ENCODE data around the gene CAMK2D. TPM values are rescaled to one million over a fixed set of nuclear protein-coding genes. Genes with fewer than 3 reads are reported as not detected.

The CAMK2D gene
- total and polyA plus RNA-seq, 4 experiments from 2014 or later = 15.5 to 36.4 (median 24.0) TPM

GRCh38 chr4:113645288-113645687 lies 116.2 kb downstream of the CAMK2D start:
- intact Hi-C loops (cut with micrococcal nuclease) = no loop called here
- H3K27ac Mint-ChIP-seq = no peak overlapping the region

DNA sequence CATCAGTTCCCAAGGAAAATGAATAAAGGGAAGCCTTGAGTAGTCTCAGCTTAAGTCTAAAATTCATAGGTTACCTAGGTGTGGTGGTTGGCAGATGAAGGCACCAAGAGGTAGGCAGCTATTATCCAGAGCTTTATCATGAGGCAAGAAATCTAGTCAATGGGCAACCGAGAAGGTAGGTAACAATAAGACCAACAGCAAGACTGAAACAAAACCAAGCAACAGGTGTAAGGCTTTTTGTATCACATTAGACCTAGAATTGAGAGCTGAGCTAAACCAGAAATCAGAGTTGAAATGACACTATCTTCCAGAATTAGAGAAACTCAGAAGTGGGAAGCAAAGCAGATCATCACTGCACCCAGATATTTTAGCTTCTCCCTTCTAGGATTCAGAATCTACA lies 117.1 kb downstream of the CAMK2D start:
- ChIA-PET POLR2A (ENCODE audit: partially characterized antibody) (no interaction called here), CTCF (ENCODE audit: partially characterized antibody) (interaction anchor here (1.1 kb wide), 1 partner anchor 8 kb away, joined by 4 read pairs; no protein-coding TSS in a partner anchor)
- Histone ChIP-seq H3K4me1 (ENCODE audit: insufficient read depth, low read length) (peaks cover 7% of the 10 kb centered on the region), H3K9me3 (ENCODE audit: control insufficient read depth in 1 of 2, low read length in 2 of 2) (no peaks in the 10 kb centered on the region), H3K27ac (ENCODE audit: low read depth, low read length) (no peak overlapping the region), H3K27me3 (ENCODE audit: insufficient read depth, low read length) (no peaks in the 10 kb centered on the region), H3K36me3 (ENCODE audit: insufficient read depth, low read length) (no peaks in the 10 kb centered on the region), H3K4me3 (ENCODE audit: low read length in 2 of 2) (no peak overlapping the region)
- peaks cover 6 to 24% of the 10 kb centered on the region in 2 donors for H3K36me3 Mint-ChIP-seq
- intact Hi-C loops (cut with micrococcal nuclease) = no loop called here
- DNase-seq = no peak
- H3K4me3 Mint-ChIP-seq = no peak overlapping the region
- peaks cover 21 to 50% (median 33%) of the 10 kb centered on the region in 4 donors for H3K4me1 Mint-ChIP-seq
- no peaks in the 10 kb centered on the region for H3K27me3 Mint-ChIP-seq
- peak overlapping the region in 2 of 7 donors; percentile 0 to 8 for H3K27ac Mint-ChIP-seq
- no peaks in the 10 kb centered on the region for H3K9me3 Mint-ChIP-seq

More at GRCh38 chr4:113645288-113645687, 116.2 kb downstream of the CAMK2D start:
- no peaks in the 10 kb centered on the region for H3K9me3 ChIP-seq (ENCODE audit: control insufficient read depth in 1 of 2, low read length in 2 of 2)
- POLR2A ChIA-PET (ENCODE audit: partially characterized antibody) = no interaction called here
- DNase-seq = no peak
- Mint-ChIP-seq H3K9me3 (no peaks in the 10 kb centered on the region), H3K36me3 (peaks cover 6 to 27% of the 10 kb centered on the region in 2 donors), H3K4me1 (peaks cover 13 to 45% (median 25%) of the 10 kb centered on the region in 4 donors), H3K4me3 (no peak overlapping the region), H3K27me3 (no peaks in the 10 kb centered on the region)
- H3K4me1 ChIP-seq (ENCODE audit: insufficient read depth, low read length) = no peaks in the 10 kb centered on the region
- CTCF ChIA-PET (ENCODE audit: partially characterized antibody) = interaction anchor here (0.9 to 1.1 kb wide), 2 partner anchors 9 to 123 kb away, joined by 3 to 4 read pairs; no protein-coding TSS in a partner anchor
- H3K4me3 ChIP-seq (ENCODE audit: low read length in 2 of 2) = no peak overlapping the region
- H3K36me3 ChIP-seq (ENCODE audit: insufficient read depth, low read length) = no peaks in the 10 kb centered on the region
- H3K27me3 ChIP-seq (ENCODE audit: insufficient read depth, low read length) = no peaks in the 10 kb centered on the region
- H3K27ac ChIP-seq (ENCODE audit: low read depth, low read length) = no peak overlapping the region

- H3K4me3 Mint-ChIP-seq = no peak overlapping the region
- peaks cover 16% of the 10 kb centered on the region for H3K4me1 ChIP-seq (ENCODE audit: insufficient read depth, low read length)
- ChIA-PET CTCF (ENCODE audit: partially characterized antibody) (no interaction called here), POLR2A (ENCODE audit: partially characterized antibody) (no interaction called here)
- peaks cover 28 to 53% (median 38%) of the 10 kb centered on the region in 4 donors for H3K4me1 Mint-ChIP-seq
- no peak overlapping the region for H3K27ac ChIP-seq (ENCODE audit: low read depth, low read length)
- H3K27me3 ChIP-seq (ENCODE audit: insufficient read depth, low read length) = no peaks in the 10 kb centered on the region
- H3K36me3 ChIP-seq (ENCODE audit: insufficient read depth, low read length) = no peaks in the 10 kb centered on the region
- intact Hi-C loops (cut with micrococcal nuclease) = no loop called here
- no peak overlapping the region for H3K4me3 ChIP-seq (ENCODE audit: low read length in 2 of 2)
- H3K27me3 Mint-ChIP-seq = no peaks in the 10 kb centered on the region
- H3K9me3 ChIP-seq (ENCODE audit: control insufficient read depth in 1 of 2, low read length in 2 of 2) = no peaks in the 10 kb centered on the region
- H3K36me3 Mint-ChIP-seq = peaks cover 5 to 17% of the 10 kb centered on the region in 2 donors
- H3K27ac Mint-ChIP-seq = no peak overlapping the region
- H3K9me3 Mint-ChIP-seq = no peaks in the 10 kb centered on the region
- DNase-seq = no peak
These were observed 118.0 kb downstream of the CAMK2D start for GRCh38 chr4:113643505-113643904.

DNA sequence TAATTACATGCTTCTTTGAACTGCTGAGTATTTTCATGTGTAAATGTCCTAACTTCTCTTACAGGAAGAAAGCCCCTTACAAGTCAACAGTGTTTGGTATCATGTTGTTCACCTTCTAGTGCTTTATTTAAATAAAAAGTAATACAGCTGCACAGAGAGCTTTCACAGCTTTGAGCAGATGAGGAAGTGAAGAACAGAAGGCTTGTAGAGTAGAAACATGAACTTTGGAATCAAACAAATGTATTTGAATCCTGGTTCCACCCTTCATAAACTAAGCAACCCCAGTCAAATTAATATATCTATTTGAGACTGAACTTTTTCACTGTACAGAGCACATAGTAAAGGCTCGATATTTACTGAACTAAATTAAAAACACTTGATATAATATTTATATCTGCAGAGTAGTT lies 120.5 kb downstream of the CAMK2D start:
- H3K27ac Mint-ChIP-seq = no peak overlapping the region
- H3K9me3 Mint-ChIP-seq = peaks cover 0 to 5% (median 0%) of the 10 kb centered on the region in 8 donors
- H3K9me3 ChIP-seq (ENCODE audit: control insufficient read depth in 1 of 2, low read length in 2 of 2) = no peaks in the 10 kb centered on the region

GRCh38 chr4:113639326-113639725 lies 122.2 kb downstream of the CAMK2D start:
- ChIA-PET CTCF (ENCODE audit: partially characterized antibody) (no interaction called here), POLR2A (ENCODE audit: partially characterized antibody) (no interaction called here)
- Histone ChIP-seq H3K27me3 (ENCODE audit: insufficient read depth, low read length) (no peaks in the 10 kb centered on the region), H3K4me1 (ENCODE audit: insufficient read depth, low read length) (peaks cover 48% of the 10 kb centered on the region), H3K27ac (ENCODE audit: low read depth, low read length) (no peak overlapping the region), H3K36me3 (ENCODE audit: insufficient read depth, low read length) (no peaks in the 10 kb centered on the region), H3K4me3 (ENCODE audit: low read length in 2 of 2) (no peak overlapping the region), H3K9me3 (ENCODE audit: control insufficient read depth in 1 of 2, low read length in 2 of 2) (no peaks in the 10 kb centered on the region)
- Mint-ChIP-seq H3K36me3 (peaks cover 0 to under 1% of the 10 kb centered on the region in 2 donors), H3K27me3 (no peaks in the 10 kb centered on the region), H3K9me3 (peaks cover 0 to 5% (median 0%) of the 10 kb centered on the region in 8 donors), H3K27ac (peak overlapping the region in 3 of 7 donors; percentile 6 to 23 (median 14)), H3K4me3 (peak overlapping the region in 1 of 8 donors; percentile 1), H3K4me1 (peaks cover 47 to 66% (median 51%) of the 10 kb centered on the region in 4 donors)
- intact Hi-C loops (cut with micrococcal nuclease) = loop anchor here (5.0 kb wide), 2 partner anchors 38 to 743 kb away; no protein-coding TSS in a partner anchor
- DNase-seq = no peak

More for the DNA sequence above, 120.5 kb downstream of the CAMK2D start:
- no peak for DNase-seq
- Histone ChIP-seq H3K4me3 (ENCODE audit: low read length in 2 of 2) (no peak overlapping the region), H3K4me1 (ENCODE audit: insufficient read depth, low read length) (peaks cover 41% of the 10 kb centered on the region), H3K36me3 (ENCODE audit: insufficient read depth, low read length) (no peaks in the 10 kb centered on the region), H3K27ac (ENCODE audit: low read depth, low read length) (no peak overlapping the region), H3K27me3 (ENCODE audit: insufficient read depth, low read length) (no peaks in the 10 kb centered on the region)
- intact Hi-C loops (cut with micrococcal nuclease) = no loop called here
- Mint-ChIP-seq H3K27me3 (no peaks in the 10 kb centered on the region), H3K4me1 (peaks cover 48 to 72% (median 50%) of the 10 kb centered on the region in 4 donors), H3K36me3 (peaks cover 0 to 6% of the 10 kb centered on the region in 2 donors), H3K4me3 (no peak overlapping the region)
- POLR2A ChIA-PET (ENCODE audit: partially characterized antibody) = no interaction called here
- CTCF ChIA-PET (ENCODE audit: partially characterized antibody) = no interaction called here

DNA sequence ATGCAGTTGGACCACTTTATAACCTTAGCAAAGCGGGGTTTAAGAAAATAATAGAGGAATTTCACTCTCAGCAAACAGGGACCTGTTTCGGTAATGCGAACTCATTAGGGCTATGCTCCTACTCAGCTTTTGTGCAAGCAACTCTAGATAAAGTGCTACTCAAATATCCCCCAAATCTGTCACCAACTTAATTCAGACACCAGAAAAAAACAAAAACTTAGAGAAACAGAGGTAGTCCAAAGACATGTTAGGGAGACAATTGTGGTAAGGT lies 123.0 kb downstream of the CAMK2D start:
- no peak overlapping the region for H3K4me3 ChIP-seq (ENCODE audit: low read length in 2 of 2)
- ChIA-PET POLR2A (ENCODE audit: partially characterized antibody) (no interaction called here), CTCF (ENCODE audit: partially characterized antibody) (interaction anchor here (0.7 to 2.4 kb wide), 3 partner anchors 9 to 716 kb away, joined by 3 to 7 read pairs (median 3); no protein-coding TSS in a partner anchor)
- intact Hi-C loops (cut with micrococcal nuclease) = loop anchor here (5.0 kb wide), 2 partner anchors 39 to 744 kb away; no protein-coding TSS in a partner anchor
- peaks cover 48% of the 10 kb centered on the region for H3K4me1 ChIP-seq (ENCODE audit: insufficient read depth, low read length)
- no peaks in the 10 kb centered on the region for H3K27me3 Mint-ChIP-seq
- H3K36me3 Mint-ChIP-seq = no peaks in the 10 kb centered on the region
- DNase-seq = no peak
- H3K27ac ChIP-seq (ENCODE audit: low read depth, low read length) = no peak overlapping the region
- peaks cover 0 to 5% (median 0%) of the 10 kb centered on the region in 8 donors for H3K9me3 Mint-ChIP-seq
- peak overlapping the region in 3 of 8 donors; percentile 9 to 40 (median 25) for H3K4me3 Mint-ChIP-seq
- H3K27me3 ChIP-seq (ENCODE audit: insufficient read depth, low read length) = no peaks in the 10 kb centered on the region
- peak overlapping the region in 3 of 7 donors; percentile 6 to 39 (median 12) for H3K27ac Mint-ChIP-seq
- H3K9me3 ChIP-seq (ENCODE audit: control insufficient read depth in 1 of 2, low read length in 2 of 2) = no peaks in the 10 kb centered on the region
- no peaks in the 10 kb centered on the region for H3K36me3 ChIP-seq (ENCODE audit: insufficient read depth, low read length)
- H3K4me1 Mint-ChIP-seq = peaks cover 45 to 65% (median 49%) of the 10 kb centered on the region in 4 donors

DNA sequence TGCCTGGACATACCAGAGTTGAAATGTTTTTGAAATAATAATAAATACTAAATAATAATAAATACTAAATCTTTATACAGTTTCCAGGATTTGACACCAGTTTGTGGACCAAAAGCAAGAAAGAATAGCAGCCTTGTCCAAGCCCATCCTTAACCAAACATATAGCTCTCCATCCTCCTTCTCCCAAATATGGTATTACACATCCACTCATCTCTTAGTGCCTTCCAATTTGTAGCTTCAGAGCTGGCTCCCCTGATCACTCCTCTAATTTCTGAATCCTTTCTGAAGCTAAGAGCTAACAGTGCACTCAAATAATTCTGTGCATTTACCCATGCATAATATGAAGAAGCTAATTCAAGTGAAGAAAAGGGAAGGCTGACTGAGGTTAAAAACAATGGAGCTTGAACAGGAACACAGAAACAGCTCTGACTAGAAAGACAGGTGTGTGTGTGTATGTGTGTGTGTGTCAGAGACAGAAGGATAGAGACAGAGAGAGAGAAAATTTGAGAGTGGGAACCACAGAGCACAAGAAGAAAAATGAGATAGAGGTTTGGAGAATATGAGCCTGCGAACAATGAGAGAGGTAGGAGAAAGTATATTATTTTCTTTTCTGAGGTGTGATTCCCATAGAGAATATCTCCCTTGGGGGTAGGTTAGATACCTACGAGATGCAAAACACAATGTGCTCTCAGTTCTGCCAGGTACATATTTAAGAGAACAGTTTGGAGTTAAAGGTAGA lies 123.5 kb downstream of the CAMK2D start:
- no peak overlapping the region for H3K27ac ChIP-seq (ENCODE audit: low read depth, low read length)
- H3K27me3 ChIP-seq (ENCODE audit: insufficient read depth, low read length) = no peaks in the 10 kb centered on the region
- H3K4me3 Mint-ChIP-seq = peak overlapping the region in 6 of 8 donors; percentile 1 to 43 (median 17)
- H3K36me3 ChIP-seq (ENCODE audit: insufficient read depth, low read length) = no peaks in the 10 kb centered on the region
- peaks cover 48% of the 10 kb centered on the region for H3K4me1 ChIP-seq (ENCODE audit: insufficient read depth, low read length)
- no peak for DNase-seq
- CTCF ChIA-PET (ENCODE audit: partially characterized antibody) = interaction anchor here (0.7 to 3.3 kb wide), 4 partner anchors 9 to 715 kb away, joined by 3 to 21 read pairs (median 5); no protein-coding TSS in a partner anchor
- H3K4me1 Mint-ChIP-seq = peaks cover 41 to 65% (median 48%) of the 10 kb centered on the region in 4 donors
- POLR2A ChIA-PET (ENCODE audit: partially characterized antibody) = interaction anchor here (0.9 to 2.1 kb wide), 2 partner anchors 74 to 123 kb away, joined by 5 to 12 read pairs; no protein-coding TSS in a partner anchor
- no peak overlapping the region for H3K4me3 ChIP-seq (ENCODE audit: low read length in 2 of 2)
- H3K36me3 Mint-ChIP-seq = peaks cover 0 to 4% of the 10 kb centered on the region in 2 donors
- peaks cover 0 to 5% (median 0%) of the 10 kb centered on the region in 8 donors for H3K9me3 Mint-ChIP-seq
- H3K27me3 Mint-ChIP-seq = no peaks in the 10 kb centered on the region
- intact Hi-C loops (cut with micrococcal nuclease) = loop anchor here (2.0 to 5.0 kb wide), 3 partner anchors 39 to 744 kb away; no protein-coding TSS in a partner anchor
- no peaks in the 10 kb centered on the region for H3K9me3 ChIP-seq (ENCODE audit: control insufficient read depth in 1 of 2, low read length in 2 of 2)
- H3K27ac Mint-ChIP-seq = peak overlapping the region; percentile 2 to 43 (median 8)

Data from CD4-positive, alpha-beta memory T cell (primary cell).